Measurements from ENCODE around the gene CREBBP. TPM values are rescaled to one million over a fixed set of nuclear protein-coding genes. Genes with fewer than 3 reads are reported as not detected.

The CREBBP gene
- total and polyA plus RNA-seq, 9 of the 15 experiments (the other 6 are each of a cell fraction or from before 2014, with no cell fraction given): 0.70 to 24.8 (median 5.6) TPM

- intact Hi-C loops (cut with micrococcal nuclease): no loop called here
- ChIA-PET POLR2A (no interaction called here), CTCF (ENCODE audit: low intra/inter-chr PET ratio) (no interaction called here)
- Histone ChIP-seq H4K20me1 (replicated peaks; ENCODE audit: control insufficient read depth, insufficient read depth, low read length) (no peaks in the 10 kb centered on the region), H3K9ac (ENCODE audit: insufficient read depth in 1 of 2, low read depth in 2 of 2, low read length in 2 of 2) (no peak overlapping the region), H3K9me1 (ENCODE audit: control insufficient read depth, insufficient read depth, low read length) (no peaks in the 10 kb centered on the region), H2AFZ (ENCODE audit: low read depth, low read length) (no peak overlapping the region), H3K27ac (ENCODE audit: extremely low read depth, low read depth, low read length) (no peak overlapping the region), H3K79me2 (ENCODE audit: control insufficient read depth, insufficient read depth, low read length) (peaks cover 69% of the 10 kb centered on the region), H3K9me3 (replicated peaks; ENCODE audit: control insufficient read depth, insufficient read depth, low read depth, low read length) (peaks cover 5% of the 10 kb centered on the region), H3K4me2 (ENCODE audit: insufficient read depth, low read length) (no peak overlapping the region), H3K4me3 (no peak overlapping the region), H3K36me3 (ENCODE audit: control insufficient read depth, insufficient read depth, low read length) (peaks cover 4% of the 10 kb centered on the region; the same call in 2 of the 3 replicates), H3K4me1 (replicated peaks in 1 of 2; ENCODE audit: control insufficient read depth in 2 of 2, insufficient read depth in 2 of 2, low read length in 2 of 2) (peaks cover 6 to 7% of the 10 kb centered on the region in 2 experiments; a peak in 3 of 5 replicates), H3K27me3 (ENCODE audit: control insufficient read depth in 2 of 2, insufficient read depth in 2 of 2, low read length in 2 of 2) (no peaks in the 10 kb centered on the region)
- ATAC-seq (no peak), DNase-seq (ENCODE audit: extremely low read depth in 1 of 4, low spot score in 3 of 4) (no peak), FAIRE-seq (no peak)
- in situ Hi-C loops (cut with MboI): no loop called here
- 86% methylated on average over 4 of the region's 4 CpGs for WGBS (ENCODE audit: insufficient coverage, low coverage, missing lambda C conversion rate)
- BruUV-seq (replicated peaks): no TSS peak
- TF ChIP-seq TRIM28 (IDR thresholded peaks at IDR 0.05) (0 out of 2 replicates have a peak, but pooled peaks have one; percentile 28), TRIM24 (IDR thresholded peaks at IDR 0.05) (peak in 1 of 2 experiments; percentile 51; a peak in 1 of 4 replicates), GATAD2A (IDR thresholded peaks at IDR 0.05) (no peak), ZNF561 (CRISPR knock-in tag; conservative IDR thresholded peaks at IDR 0.05) (no peak), ZBTB33 (CRISPR knock-in tag; IDR thresholded peaks at IDR 0.05) (no peak), CBX3 (IDR thresholded peaks at IDR 0.05; ENCODE audit: borderline replicate concordance in 1 of 2, low read length in 2 of 2) (peak in 1 of 2 experiments; percentile 54; a peak in 1 of 3 replicates), KLF1 (tag; IDR thresholded peaks at IDR 0.05) (no peak), ZNF324 (CRISPR knock-in tag; IDR thresholded peaks at IDR 0.05) (peak; percentile 95), PRPF4 (IDR thresholded peaks at IDR 0.05; ENCODE audit: insufficient read depth, low read depth, low read length, poor library complexity, severe bottlenecking) (no peak), TCFL5 (CRISPR knock-in tag; conservative IDR thresholded peaks at IDR 0.05) (no peak), BCOR (IDR thresholded peaks at IDR 0.05) (no peak), BRF2 (IDR thresholded peaks at IDR 0.05; ENCODE audit: borderline replicate concordance, insufficient read depth, insufficient read length) (no peak), ZNF75A (CRISPR knock-in tag; IDR thresholded peaks at IDR 0.05) (no peak)
- TF ChIP-seq, protein P1, sequence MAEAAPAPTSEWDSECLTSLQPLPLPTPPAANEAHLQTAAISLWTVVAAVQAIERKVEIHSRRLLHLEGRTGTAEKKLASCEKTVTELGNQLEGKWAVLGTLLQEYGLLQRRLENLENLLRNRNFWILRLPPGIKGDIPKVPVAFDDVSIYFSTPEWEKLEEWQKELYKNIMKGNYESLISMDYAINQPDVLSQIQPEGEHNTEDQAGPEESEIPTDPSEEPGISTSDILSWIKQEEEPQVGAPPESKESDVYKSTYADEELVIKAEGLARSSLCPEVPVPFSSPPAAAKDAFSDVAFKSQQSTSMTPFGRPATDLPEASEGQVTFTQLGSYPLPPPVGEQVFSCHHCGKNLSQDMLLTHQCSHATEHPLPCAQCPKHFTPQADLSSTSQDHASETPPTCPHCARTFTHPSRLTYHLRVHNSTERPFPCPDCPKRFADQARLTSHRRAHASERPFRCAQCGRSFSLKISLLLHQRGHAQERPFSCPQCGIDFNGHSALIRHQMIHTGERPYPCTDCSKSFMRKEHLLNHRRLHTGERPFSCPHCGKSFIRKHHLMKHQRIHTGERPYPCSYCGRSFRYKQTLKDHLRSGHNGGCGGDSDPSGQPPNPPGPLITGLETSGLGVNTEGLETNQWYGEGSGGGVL (CRISPR knock-in tag; IDR thresholded peaks at IDR 0.05): no peak
- TF ChIP-seq, protein P2, sequence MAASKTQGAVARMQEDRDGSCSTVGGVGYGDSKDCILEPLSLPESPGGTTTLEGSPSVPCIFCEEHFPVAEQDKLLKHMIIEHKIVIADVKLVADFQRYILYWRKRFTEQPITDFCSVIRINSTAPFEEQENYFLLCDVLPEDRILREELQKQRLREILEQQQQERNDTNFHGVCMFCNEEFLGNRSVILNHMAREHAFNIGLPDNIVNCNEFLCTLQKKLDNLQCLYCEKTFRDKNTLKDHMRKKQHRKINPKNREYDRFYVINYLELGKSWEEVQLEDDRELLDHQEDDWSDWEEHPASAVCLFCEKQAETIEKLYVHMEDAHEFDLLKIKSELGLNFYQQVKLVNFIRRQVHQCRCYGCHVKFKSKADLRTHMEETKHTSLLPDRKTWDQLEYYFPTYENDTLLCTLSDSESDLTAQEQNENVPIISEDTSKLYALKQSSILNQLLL (CRISPR knock-in tag; IDR thresholded peaks at IDR 0.05; ENCODE audit: borderline replicate concordance): no peak
- TF ChIP-seq, protein P3, sequence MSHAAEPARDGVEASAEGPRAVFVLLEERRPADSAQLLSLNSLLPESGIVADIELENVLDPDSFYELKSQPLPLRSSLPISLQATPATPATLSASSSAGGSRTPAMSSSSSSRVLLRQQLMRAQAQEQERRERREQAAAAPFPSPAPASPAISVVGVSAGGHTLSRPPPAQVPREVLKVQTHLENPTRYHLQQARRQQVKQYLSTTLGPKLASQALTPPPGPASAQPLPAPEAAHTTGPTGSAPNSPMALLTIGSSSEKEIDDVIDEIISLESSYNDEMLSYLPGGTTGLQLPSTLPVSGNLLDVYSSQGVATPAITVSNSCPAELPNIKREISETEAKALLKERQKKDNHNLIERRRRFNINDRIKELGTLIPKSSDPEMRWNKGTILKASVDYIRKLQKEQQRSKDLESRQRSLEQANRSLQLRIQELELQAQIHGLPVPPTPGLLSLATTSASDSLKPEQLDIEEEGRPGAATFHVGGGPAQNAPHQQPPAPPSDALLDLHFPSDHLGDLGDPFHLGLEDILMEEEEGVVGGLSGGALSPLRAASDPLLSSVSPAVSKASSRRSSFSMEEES (CRISPR knock-in tag; IDR thresholded peaks at IDR 0.05): no peak
Measured at GRCh38 chr16:3832668-3833067, 47.8 kb downstream of the CREBBP start.

All from K562 (cell line).